Measurements from ENCODE around the gene CACNG6.

The CACNG6 gene

DNA sequence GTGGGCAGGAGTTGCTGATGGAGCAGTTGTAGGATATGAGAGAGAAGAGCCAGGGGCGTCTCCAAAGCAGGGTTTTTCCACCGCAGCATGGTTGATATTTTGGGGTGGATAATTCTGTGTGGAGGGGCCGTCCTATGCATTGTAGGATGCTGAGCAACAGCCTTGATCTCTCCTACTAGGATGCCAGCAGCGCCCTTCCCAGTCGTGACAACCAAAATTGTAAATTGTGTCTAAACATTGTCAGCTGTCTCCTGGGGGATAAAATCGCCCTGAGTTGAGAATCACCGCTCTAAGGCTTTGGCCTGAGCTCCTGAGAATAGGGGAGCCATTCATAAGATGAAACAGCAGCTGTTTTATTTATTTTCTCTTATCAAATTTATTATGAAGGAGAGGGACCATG lies 24.5 kb upstream of the CACNG6 start:
- no peak for DNase-seq (ENCODE audit: low read depth, low spot score)

DNA sequence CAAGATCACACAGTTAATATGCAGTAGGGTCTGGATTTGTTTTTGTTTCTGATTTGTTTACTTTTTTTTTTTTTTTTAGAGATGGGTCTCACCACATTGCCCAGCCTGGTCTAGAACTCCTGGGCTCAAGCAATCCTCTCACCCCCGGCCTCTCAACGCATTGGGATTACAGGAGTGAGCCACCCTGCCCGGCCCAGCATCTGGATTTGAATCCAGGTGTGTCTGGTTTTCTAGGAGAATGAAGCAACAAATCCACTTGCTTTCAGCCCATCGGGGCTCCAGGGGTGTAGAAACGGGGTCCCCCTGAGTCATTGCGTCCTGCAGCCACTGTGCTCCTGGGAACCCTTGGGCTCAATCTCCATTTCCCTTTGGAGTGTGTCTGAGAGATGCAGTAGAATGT lies 22.1 kb upstream of the CACNG6 start:
- no peak for DNase-seq (ENCODE audit: low read depth, low spot score)

DNA sequence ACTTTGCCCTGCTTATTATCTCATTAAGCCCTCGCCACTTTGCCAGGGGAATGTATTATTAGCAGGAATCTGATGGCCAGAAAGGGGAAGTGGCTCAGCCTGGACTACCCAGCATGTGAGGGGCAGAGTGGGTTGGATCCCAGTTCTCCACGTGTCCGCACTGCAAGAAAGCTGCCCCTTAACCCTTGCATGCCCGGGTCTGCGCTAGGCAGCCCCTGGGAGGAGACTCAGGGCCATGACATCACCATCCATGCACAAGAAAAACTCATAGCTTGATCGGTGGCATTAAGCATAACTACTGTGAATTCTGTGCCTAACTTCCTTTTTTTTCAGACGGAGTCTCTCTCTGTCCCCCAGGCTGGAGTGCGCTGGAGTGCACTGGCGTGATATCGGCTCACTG lies 19.8 kb upstream of the CACNG6 start:
- no peak for DNase-seq (ENCODE audit: low read depth, low spot score)

DNA sequence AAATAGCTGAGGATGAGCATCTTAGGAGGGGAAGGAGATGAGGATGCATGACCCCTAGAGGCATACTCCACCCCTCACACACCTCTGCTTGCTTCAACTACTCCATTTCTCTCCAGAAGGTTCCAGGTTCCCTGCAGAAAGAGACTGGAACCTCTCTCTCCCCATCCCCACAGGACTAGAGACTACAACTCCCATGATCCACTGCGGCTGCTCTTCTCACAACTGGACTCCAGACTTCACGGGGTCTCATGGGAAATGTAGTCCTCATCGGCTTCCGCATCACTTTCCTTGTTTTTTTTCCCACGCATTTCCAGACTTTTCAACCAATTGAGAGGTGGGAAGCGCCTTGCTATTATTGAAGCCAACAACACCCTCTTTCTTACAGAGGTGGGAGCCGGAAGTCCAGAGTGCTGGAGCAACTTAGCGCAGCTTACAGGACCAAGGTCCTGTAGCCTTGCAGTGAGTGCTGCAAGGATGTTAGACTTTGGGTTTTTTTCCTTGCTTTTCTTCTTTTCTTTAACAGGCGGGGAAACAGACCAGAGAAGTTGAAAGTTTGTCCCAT lies 13.9 kb upstream of the CACNG6 start:
- no peak for DNase-seq (ENCODE audit: low read depth, low spot score)

DNA sequence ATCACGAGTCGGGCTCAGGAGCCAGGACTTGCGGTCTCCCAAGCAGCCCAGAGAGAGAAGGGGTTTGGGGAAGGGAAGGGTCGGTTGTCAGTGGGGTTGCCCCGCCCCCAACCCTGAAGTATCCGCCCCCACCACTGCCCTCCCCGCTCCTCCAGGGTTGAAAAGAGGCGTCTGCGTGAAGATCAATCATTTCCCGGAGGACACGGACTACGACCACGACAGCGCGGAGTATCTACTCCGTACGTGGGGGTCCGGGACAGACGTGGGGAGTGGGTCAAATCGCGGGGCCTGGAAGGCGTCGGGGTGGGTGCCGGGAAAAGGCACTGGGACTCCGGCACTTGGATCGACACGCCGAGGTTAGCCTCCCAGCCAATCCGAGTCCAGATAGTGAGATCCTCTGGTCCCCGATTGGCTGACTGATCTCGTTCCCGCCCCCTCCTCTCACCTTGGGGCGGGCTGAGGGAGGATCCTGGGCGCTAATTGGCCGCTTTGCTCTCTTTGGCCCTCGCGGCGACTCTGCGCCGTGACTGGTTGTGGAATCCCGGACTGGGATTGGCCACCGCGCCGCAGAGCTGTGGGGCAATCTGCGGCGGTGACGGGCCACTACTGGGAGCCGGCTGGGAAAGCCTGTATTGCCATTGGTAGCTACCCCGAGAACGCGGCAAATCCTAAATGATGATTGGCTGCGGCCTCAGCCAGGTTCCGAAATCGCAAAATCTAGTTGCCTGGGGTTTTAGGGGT lies 13.3 kb upstream of the CACNG6 start:
- no peak for DNase-seq (ENCODE audit: low read depth, low spot score)

DNA sequence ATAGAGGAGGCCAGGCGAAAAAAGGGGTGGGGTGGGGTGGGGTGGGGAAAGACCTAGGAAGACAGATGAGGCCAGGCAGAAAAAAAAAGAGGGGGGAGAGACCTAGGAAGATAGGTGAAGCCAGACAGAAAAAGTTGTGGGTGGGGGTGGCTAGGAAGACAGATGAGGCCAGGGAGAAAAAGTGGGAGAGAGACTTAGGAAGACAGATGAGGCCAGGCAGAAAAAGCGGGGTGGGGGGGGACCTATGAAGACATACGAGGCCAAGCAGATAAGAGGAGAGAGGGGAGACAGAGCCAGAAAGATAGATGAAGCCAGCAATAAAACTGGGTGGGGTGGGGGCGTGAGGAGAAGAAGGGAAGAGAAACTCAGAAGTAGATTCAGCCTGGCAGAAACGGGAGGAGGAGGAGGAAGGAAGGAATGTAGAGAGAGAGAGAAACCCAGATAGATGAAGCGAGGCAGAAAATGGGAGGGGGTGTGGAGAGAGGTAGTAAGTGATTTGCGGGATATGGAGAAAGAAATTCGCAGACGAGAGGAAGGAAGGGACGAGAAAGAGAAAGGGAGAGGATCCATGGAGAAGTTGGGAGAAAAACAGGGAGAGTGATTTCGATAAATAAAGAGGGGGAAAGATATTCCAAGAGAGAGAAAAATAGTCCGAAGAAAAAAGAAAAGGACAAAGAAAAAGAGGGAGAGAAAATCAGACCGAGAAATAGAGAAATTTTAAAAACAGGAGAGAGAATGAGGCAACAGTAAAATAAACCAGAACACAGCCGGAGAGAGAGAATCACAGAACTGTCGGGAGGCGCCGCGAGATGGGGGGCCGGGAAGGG lies 12.2 kb upstream of the CACNG6 start:
- no peak for DNase-seq (ENCODE audit: low read depth, low spot score)

DNA sequence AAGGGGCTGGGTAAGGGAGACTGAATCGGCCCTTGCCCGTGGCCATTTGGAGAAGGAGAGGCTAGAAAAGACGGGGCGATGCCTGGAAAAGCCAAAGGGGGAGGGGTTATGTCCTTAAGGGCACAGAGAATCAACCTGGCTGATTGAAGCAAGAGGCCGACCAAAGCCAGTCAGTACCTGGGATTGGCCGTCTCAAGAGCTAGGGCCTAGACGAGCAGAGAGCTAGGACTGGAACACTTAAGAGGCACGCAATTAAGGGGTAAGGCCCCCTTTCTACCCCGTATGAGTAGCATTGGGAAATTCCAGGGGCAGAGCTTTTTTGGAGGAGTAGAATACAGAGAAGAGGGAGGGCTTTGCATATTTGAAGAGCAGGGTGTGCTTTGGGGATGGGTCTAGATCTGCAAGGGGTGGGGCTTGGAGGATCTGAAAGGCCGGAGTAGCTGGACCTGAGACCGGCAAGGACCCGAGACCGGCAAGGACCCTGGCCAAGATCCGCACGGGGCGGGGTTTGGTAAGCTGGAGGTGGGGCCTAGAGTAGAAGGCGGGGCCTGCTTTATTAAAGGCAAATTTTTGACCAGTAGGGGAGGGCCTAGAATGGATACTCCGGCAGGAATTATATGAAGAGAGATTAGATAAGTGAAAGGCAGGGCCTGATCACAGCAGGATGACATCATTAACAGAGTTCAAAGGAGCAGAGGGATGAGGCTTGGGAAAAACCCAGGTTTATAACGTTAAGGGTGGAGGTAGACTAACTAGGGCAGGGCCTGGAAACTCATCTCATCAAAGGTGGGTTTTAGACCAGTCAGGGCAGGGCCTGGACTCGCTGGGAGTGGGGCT lies 10.7 kb upstream of the CACNG6 start:
- DNase-seq (ENCODE audit: low read depth, low spot score) = no peak

DNA sequence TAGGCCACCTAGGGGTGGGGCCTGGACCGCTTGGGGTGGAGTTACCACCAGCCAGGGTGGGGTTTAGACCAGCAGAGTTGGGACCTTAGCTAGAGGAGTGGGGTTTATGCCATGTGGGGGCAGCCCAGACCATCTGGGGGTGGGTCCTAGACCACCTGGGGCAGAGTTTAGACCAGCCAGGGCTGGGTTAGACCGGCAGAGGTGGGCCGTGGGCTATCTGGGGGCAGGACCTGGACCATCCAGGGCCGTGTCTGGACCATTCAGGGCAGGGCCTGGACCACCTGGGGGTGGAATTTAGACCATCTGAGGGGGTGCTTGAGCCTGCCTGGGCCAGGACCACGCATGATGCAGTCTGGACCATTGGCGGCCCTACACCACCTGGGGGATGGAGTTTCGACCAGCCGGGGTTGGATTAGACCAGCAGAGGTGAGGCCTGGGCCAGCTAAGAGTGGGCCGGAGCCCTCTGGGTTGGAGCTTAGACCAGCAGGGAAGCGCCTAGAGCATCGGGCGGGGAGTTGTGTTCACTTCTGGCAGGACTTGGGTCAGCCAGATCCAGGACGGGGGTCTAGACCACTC lies 10.0 kb upstream of the CACNG6 start:
- no peak for DNase-seq (ENCODE audit: low read depth, low spot score)

DNA sequence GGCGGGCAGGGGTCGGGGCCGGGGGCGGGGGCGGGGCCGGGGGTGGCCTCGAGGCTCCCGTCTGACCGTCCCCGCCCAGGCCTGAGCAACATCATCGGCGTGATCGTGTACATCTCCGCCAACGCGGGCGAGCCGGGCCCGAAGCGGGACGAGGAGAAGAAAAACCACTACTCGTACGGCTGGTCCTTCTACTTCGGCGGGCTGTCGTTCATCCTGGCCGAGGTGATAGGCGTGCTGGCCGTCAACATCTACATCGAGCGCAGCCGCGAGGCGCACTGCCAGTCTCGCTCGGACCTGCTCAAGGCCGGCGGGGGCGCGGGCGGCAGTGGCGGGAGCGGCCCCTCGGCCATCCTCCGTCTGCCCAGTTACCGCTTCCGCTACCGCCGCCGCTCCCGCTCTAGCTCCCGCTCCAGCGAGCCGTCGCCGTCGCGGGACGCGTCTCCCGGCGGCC lies 9.4 kb upstream of the CACNG6 start:
- no peak for DNase-seq (ENCODE audit: low read depth, low spot score)

DNA sequence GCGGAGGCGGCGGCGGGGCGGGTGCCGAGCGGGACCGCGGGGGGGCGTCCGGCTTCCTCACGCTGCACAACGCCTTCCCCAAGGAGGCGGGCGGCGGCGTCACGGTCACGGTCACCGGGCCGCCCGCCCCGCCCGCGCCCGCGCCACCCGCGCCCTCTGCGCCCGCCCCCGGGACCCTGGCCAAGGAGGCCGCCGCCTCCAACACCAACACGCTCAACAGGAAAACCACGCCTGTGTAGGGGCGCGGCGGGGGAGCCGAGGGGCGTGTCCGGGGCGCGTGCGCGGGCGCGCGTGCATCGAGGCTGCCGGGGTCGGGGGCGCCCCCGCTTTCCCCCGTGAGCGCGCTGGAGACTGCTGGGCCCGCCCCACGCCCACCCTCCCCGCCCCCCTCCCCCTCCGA lies 8.8 kb upstream of the CACNG6 start:
- no peak for DNase-seq (ENCODE audit: low read depth, low spot score)

DNA sequence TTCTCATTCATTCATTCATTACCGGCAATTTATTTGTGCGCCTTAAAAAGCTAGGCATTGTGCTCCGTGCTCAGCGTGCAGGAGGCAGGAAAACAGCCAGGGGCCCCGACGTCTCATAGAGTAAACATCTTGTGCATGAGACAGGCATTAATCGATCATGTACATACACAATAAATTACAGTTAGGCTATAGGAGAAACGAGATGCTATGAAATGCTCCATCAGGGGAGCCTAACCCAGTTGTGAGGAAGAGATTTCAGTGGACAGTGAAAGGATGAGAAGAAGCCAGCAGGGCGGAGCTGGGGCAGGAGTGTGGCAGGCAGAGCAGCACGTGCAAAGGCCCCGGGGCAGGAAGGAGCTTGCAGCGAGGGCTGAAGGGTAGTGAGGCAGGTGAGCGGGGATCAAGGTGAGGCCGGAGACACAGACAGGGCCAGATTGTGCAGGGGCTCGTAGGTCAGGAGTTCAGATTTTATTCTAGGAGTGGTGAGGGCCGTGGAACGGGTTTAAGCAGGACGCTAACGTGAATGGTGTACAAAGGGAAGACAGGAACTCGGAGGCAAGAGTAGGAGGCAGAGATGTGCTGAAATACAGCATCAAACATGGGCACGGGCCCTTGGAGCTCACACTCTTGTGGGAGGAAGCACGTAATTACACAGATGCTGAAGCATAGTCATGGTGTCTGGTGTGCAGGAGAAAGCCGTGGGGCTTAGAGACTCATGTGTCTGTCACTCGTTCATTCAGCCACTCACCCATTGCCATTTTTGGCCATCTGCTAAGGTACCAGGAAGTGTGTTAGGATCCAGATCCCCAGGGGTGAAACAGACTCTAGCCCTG lies 7.8 kb upstream of the CACNG6 start:
- no peak for DNase-seq (ENCODE audit: low read depth, low spot score)

DNA sequence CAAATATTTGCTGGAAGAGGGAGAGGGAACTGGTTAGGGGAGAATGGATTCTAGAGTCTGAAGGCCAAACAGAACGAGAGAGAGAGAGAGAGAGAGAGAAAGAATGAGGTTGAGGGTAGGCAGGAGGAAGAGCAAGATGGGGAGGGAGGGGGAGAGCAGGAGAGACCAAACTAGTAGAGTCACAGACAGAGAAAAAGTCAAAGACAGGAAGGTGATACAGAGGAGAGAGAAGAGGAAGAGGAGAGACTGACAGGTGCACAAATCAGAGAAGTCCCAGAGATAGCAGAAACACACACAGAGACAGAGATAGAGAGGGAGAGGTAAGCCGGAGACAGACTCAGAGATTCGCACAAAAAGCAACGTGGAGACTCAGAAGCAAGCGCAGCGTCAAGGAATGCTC lies 5.6 kb upstream of the CACNG6 start:
- DNase-seq (ENCODE audit: low read depth, low spot score) = no peak

DNA sequence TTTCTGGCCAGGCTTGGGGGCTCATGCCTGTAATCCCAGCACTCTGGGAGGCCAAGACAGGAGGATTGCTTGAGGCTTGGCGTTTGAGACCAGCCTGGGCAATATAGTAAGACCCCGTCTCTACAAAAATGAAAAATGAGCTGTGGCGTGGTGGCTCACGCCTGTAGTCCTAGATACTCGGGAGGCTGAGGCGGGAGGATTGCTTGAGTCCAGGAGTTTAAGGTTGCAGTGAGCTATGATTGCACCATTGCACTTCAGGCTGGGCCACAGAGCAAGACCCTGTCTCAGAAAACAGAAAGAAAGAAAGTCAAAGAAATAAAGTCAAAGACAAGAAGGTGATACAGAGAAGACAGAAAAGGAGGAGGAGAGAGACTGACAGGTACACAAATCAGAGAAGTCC lies 2.5 kb upstream of the CACNG6 start:
- no peak for DNase-seq (ENCODE audit: low read depth, low spot score)

DNA sequence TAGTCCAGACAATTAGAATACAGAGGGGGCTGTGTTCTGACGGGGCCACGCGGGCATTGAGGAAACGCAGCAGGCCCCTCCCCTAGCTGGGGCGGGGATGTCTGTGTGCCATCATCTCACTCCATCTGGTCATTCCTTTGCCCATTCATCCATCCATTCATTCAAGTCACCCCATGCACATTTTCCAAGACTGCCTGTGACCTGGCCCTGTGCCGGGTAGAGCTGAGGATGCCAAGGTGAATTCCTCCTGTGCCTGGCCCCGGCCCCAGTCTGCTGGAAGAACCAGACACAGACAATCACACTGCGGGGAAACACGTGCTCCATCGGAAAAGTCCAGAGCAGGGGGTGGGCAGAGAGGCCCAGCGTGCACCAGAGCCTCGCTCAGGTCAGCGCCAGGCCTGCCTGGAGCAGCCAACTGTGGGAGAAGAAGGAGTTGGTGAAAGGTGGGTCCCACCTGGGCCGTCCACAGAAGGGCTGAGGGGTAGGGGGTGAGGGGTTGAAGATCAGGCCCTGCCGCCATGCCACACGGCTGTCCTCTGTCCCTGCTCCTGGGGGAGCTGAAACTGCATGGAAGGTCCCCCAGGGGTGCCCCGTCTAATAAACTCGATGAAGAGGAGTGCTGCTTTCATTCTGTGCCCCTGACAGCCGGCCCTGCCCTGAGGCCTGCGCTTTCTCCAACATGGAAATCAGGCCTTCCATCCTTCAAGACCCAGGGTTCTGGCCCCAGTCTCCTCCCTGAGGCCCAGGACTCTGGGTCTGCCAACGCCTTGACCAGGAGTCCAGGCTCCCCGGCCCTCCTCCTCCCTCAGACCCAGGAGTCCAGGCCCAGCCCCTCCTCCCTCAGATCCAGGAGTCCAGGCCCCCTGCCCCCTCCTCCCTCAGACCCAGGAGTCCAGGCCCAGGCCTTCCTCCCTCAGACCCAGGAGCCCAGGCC lies 1.6 kb upstream of the CACNG6 start:
- no peak for DNase-seq (ENCODE audit: low read depth, low spot score)

DNA sequence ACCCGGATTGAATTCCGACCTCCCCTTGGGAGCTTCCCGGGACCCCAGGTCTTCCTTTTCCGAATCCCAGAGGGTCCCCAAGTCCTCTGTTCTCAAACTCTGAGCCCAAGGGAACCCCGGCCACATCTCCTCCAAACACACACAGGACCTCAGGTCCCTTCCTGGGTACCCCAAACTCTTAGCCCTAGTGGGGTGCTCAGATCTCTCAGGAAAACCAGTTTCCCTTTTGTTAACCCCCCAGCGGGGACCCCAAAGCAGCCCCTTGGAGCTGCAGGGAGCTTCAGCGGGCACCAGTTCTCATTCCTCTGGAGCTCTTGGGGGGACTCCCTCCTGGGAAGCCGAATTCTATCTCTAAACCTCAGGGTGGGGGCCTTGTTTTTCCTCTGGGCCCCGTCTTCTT lies 774 bp downstream of the CACNG6 start:
- DNase-seq (ENCODE audit: low read depth, low spot score) = no peak

DNA sequence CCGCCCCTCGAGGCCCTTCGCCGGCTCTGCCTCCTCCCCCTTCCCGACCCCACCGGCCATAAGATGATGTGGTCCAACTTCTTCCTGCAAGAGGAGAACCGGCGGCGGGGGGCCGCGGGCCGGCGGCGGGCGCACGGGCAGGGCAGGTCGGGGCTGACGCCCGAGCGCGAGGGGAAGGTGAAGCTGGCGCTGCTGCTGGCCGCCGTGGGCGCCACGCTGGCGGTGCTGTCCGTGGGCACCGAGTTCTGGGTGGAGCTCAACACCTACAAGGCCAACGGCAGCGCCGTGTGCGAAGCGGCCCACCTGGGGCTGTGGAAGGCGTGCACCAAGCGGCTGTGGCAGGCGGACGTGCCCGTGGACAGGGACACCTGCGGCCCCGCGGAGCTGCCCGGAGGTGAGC lies 1.4 kb downstream of the CACNG6 start:
- DNase-seq (ENCODE audit: low read depth, low spot score) = no peak

DNA sequence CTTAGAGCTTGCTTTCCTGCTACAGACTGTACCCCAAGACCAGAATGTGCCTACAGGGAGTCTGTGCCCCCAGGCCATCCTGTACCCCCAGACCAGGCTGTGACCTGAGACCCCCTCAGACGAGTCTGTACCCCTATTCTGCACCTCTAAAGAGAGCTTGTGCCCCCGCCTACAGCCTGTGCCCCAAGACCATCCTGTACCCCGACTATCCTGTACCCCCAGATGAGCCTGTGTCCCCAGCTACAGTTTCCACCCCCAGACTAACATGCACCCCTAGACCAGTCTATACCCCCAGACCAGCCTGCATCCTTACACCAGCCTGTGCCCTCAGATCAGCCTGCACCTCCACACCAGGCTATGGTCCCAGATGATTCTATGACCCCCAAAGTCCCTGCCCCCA lies 2.0 kb downstream of the CACNG6 start:
- DNase-seq (ENCODE audit: low read depth, low spot score) = no peak

DNA sequence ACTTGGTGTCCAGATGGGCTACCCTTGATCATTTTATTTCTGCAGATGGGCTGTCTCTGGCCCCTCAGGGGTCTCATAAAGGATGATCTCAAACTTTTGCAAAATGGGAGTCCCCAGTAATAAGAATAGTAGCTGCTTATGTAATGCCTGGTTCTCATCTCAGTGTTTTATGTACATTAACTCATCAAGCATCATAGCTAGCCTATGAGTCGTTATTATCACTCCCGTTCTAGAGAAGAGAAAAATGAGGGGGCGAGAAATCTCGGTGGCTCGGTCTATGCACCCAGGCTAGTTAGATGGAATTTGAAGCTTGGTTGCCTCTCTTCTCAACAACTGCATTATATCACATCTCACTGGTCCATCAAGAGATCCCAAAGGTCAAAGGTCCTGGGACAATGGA lies 3.4 kb downstream of the CACNG6 start:
- DNase-seq (ENCODE audit: low read depth, low spot score) = no peak

DNA sequence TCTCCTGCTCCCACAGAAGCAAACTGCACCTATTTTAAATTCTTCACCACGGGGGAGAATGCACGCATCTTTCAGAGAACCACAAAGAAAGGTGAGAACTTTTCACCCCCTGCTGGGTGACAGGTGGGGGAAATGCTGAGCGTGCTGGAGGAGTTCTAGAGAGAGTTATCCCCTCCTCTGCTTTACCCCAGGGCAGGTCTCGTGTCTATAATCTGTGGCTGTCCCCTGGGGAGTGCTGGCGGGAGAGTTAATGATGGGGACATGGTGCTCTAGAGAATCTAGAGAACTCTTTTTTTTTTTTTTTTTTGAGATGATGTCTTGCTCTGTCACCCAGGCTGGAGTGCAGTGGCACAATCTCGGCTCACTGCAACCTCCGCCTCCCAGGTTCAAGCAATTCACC lies 6.8 kb downstream of the CACNG6 start:
- no peak for DNase-seq (ENCODE audit: low read depth, low spot score)

DNA sequence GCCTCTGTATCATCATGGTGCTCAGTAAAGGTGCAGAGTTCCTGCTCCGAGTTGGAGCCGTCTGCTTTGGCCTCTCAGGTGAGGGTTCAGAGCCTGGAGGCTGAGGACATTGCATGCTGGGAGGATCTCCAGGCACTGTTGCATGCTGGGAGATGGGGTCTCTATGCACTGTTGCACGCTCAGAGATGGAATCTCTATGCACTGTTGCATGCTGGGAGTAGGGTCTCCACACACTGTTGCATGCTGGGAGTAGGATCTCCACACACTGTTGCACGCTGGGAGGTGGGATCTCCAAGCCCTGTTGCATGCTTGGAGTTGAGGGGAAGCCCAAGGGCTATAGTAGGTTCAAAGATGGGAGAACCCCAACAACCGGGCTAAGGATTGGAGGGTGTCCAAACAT lies 8.3 kb downstream of the CACNG6 start:
- no peak for DNase-seq (ENCODE audit: low read depth, low spot score)
